GM23338 (cell line): ENCODE measurements around the gene TMEM140. TPM values are rescaled to one million over a fixed set of nuclear protein-coding genes. Genes with fewer than 3 reads are reported as not detected.

ENCODE experiments used
- ATAC-seq: fragments of 200-7000 bp; cut with Tn5 transposase; 3 replicates; pipeline ENCODE4 v1.9.1; 2020
- DNase-seq: peaks from one replicate; pipeline ENCODE4 v3.0.0-alpha.2; 2015; ENCODE audit warnings: low spot score
- H2AFZ ChIP-seq: fragments of 200-600 bp; sonication (generic); 2 replicates; pipeline ENCODE4 v1.8.0; 2016; ENCODE audit warnings: antibody characterized with exemption, mild to moderate bottlenecking, moderate library complexity
- H3F3A ChIP-seq: fragments of 200-600 bp; sonication (generic); replicated peaks from 2 replicates; pipeline ENCODE4 v1.8.0; 2017; ENCODE audit warnings: antibody characterized with exemption, mixed run types, low read depth
- H3K27ac ChIP-seq: fragments of 200-600 bp; sonication (generic); 2 replicates; pipeline ENCODE4 v1.6.1; 2016; ENCODE audit warnings: low read depth
- H3K27me3 ChIP-seq: fragments of 200-600 bp; sonication (generic); 2 replicates; pipeline ENCODE4 v1.8.0; 2016; ENCODE audit warnings: mild to moderate bottlenecking, mixed run types, moderate library complexity; ENCODE audit not compliant: insufficient read depth
- H3K36me3 ChIP-seq: fragments of 200-600 bp; sonication (generic); 2 replicates; pipeline ENCODE4 v1.8.0; 2016; ENCODE audit warnings: mild to moderate bottlenecking; ENCODE audit not compliant: insufficient read depth
- H3K4me1 ChIP-seq: fragments of 200-600 bp; sonication (generic); 2 replicates; pipeline ENCODE4 v1.8.0; 2016; ENCODE audit warnings: mild to moderate bottlenecking, moderate library complexity; ENCODE audit not compliant: insufficient read depth
- H3K4me2 ChIP-seq: fragments of 200-600 bp; sonication (generic); 2 replicates; pipeline ENCODE4 v1.7.1; 2017; ENCODE audit warnings: mixed run types
- H3K4me3 ChIP-seq: fragments of 200-600 bp; sonication (generic); 2 replicates; pipeline ENCODE4 v1.6.1; 2016; ENCODE audit warnings: mixed run types
- H3K79me2 ChIP-seq: fragments of 200-600 bp; sonication (generic); replicated peaks from 2 replicates; pipeline ENCODE4 v1.8.0; 2017; ENCODE audit warnings: mild to moderate bottlenecking; ENCODE audit not compliant: insufficient read depth
- H3K9me2 ChIP-seq: fragments of 200-600 bp; sonication (generic); 2 replicates; pipeline ENCODE4 v1.8.0; 2017; ENCODE audit not compliant: insufficient read depth
- H4K20me1 ChIP-seq: fragments of 200-600 bp; sonication (generic); replicated peaks from 2 replicates; pipeline ENCODE4 v1.8.0; 2017; ENCODE audit warnings: mild to moderate bottlenecking; ENCODE audit not compliant: insufficient read depth
- H3K27ac Mint-ChIP-seq: 2 replicates; pipeline ENCODE4 v1.8.0; 2020; ENCODE audit warnings: inconsistent platforms, mild to moderate bottlenecking, moderate library complexity, mixed read lengths
- H3K27me3 Mint-ChIP-seq: 3 replicates; pipeline ENCODE4 v1.8.0; 2022; ENCODE audit warnings: low read depth, mild to moderate bottlenecking, moderate library complexity, mixed read lengths, inconsistent platforms; ENCODE audit not compliant: insufficient read depth, poor library complexity
- H3K36me3 Mint-ChIP-seq: 3 replicates; pipeline ENCODE4 v1.8.0; 2021; ENCODE audit warnings: low read depth, mild to moderate bottlenecking, inconsistent platforms, moderate library complexity, mixed read lengths
- H3K4me1 Mint-ChIP-seq: 3 replicates; pipeline ENCODE4 v1.8.0; 2020; ENCODE audit warnings: mild to moderate bottlenecking, inconsistent platforms, mixed read lengths
- H3K4me3 Mint-ChIP-seq: 3 replicates; pipeline ENCODE4 v1.8.0; 2021; ENCODE audit warnings: moderate library complexity, mild to moderate bottlenecking, inconsistent platforms, mixed read lengths
- H3K9me3 Mint-ChIP-seq: 3 replicates; pipeline ENCODE4 v1.8.0; 2020; ENCODE audit warnings: moderate library complexity, mild to moderate bottlenecking, inconsistent platforms, mixed read lengths
- CREB1 ChIP-seq: fragments of 250-450 bp; sonication (Bioruptor Pico); IDR thresholded peaks from 2 replicates; pipeline ENCODE4 v1.5.0; 2020; ENCODE audit warnings: low read depth, mild to moderate bottlenecking, moderate library complexity
- CTCF ChIP-seq, 2 experiments: fragments of 200-600 bp in 1 of 2; sonication (generic) in 1 of 2; conservative IDR thresholded peaks; 2 replicates each; pipeline versions ENCODE4 v1.5.1 to v1.6.1; 2016 to 2017; ENCODE audit warnings: antibody characterized with exemption in 2 of 2, low read depth in 2 of 2, mild to moderate bottlenecking in 2 of 2, moderate library complexity in 1 of 2
- ETS1 ChIP-seq: IDR thresholded peaks from 2 replicates; pipeline ENCODE4 v1.6.1; 2016; ENCODE audit warnings: antibody characterized with exemption
- EZH2 ChIP-seq: fragments of 200-600 bp; sonication (generic); IDR thresholded peaks from one replicate; pipeline ENCODE4 v1.8.0; 2017; ENCODE audit warnings: antibody characterized with exemption, mild to moderate bottlenecking, low read depth; ENCODE audit not compliant: unreplicated experiment
- EZH2phosphoT487 ChIP-seq: fragments of 200-600 bp; sonication (generic); IDR thresholded peaks from one replicate; pipeline ENCODE4 v1.8.1; 2018; ENCODE audit warnings: antibody characterized with exemption; ENCODE audit not compliant: unreplicated experiment
- JUNB ChIP-seq: IDR thresholded peaks from one replicate; pipeline ENCODE4 v1.6.1; 2016; ENCODE audit warnings: antibody characterized with exemption; ENCODE audit not compliant: unreplicated experiment
- NANOG ChIP-seq: IDR thresholded peaks from 2 replicates; pipeline ENCODE4 v1.6.1; 2016; ENCODE audit warnings: antibody characterized with exemption, borderline replicate concordance
- POLR2AphosphoS5 ChIP-seq: IDR thresholded peaks from 2 replicates; pipeline ENCODE4 v1.6.1; 2016; ENCODE audit warnings: antibody characterized with exemption, low read depth
- REST ChIP-seq: IDR thresholded peaks from one replicate; pipeline ENCODE4 v1.6.1; 2018; ENCODE audit warnings: antibody characterized with exemption; ENCODE audit not compliant: unreplicated experiment
- STAT1 ChIP-seq: IDR thresholded peaks from one replicate; pipeline ENCODE4 v1.6.1; 2016; ENCODE audit warnings: antibody characterized with exemption; ENCODE audit not compliant: unreplicated experiment
- ZNF114 ChIP-seq: fragments of 250-450 bp; sonication (Bioruptor Pico); IDR thresholded peaks from 2 replicates; pipeline ENCODE4 v1.5.0; 2020; ENCODE audit warnings: mild to moderate bottlenecking, moderate library complexity
- ZNF331 ChIP-seq: fragments of 250-450 bp; sonication (Bioruptor Pico); IDR thresholded peaks from 2 replicates; pipeline ENCODE4 v1.5.0; 2020; ENCODE audit warnings: low read depth, mild to moderate bottlenecking, moderate library complexity
- ZNF462 ChIP-seq: fragments of 250-450 bp; sonication (Bioruptor Pico); IDR thresholded peaks from 2 replicates; pipeline ENCODE4 v1.5.0; 2020; ENCODE audit warnings: mild to moderate bottlenecking, moderate library complexity
- polyA plus RNA-seq: library from polyadenylated mRNA; unstranded; fragments of >200 nt; fragmentation: Nextera tagmentation; extraction: Ambion mirVana; gene quantifications from 2 replicates; pipeline ENCODE4 v1.2.1, GENCODE V29; 2016
- total RNA-seq: library from RNA; depleted of rRNA; stranded (reverse); fragments of >200 nt; shearing (Covaris generic); gene quantifications from 2 replicates; pipeline ENCODE4 v1.2.3, GENCODE V29; 2014

Gene TMEM140
- total and polyA plus RNA-seq, 2 experiments from 2014 or later: 2.7 TPM; not detected in 1

- Mint-ChIP-seq H3K27me3 (peaks cover 3% of the 10 kb centered on the region), H3K27ac (peak overlapping the region; percentile 73), H3K9me3 (peaks cover 24% of the 10 kb centered on the region), H3K4me1 (peaks cover 28% of the 10 kb centered on the region), H3K36me3 (peaks cover 31% of the 10 kb centered on the region), H3K4me3 (no peak overlapping the region)
- no peaks in the 10 kb centered on the region for H3K79me2 ChIP-seq
- no peak overlapping the region for H3K4me2 ChIP-seq
- H4K20me1 ChIP-seq: no peaks in the 10 kb centered on the region
- H2AFZ ChIP-seq: no peak overlapping the region
- peaks cover 15% of the 10 kb centered on the region; the same call in 1 of the 2 replicates for H3K4me1 ChIP-seq
- no peaks in the 10 kb centered on the region for H3K27me3 ChIP-seq
- H3K36me3 ChIP-seq: peaks cover 17% of the 10 kb centered on the region
- peak; percentile 63 for ATAC-seq
- H3K27ac ChIP-seq: peak overlapping the region; percentile 19; the same call in 1 of the 2 replicates
- TF ChIP-seq EZH2: no peak
- TF ChIP-seq JUNB: no peak
- no peak for TF ChIP-seq EZH2phosphoT487
- TF ChIP-seq NANOG: no peak
- TF ChIP-seq ZNF331 (CRISPR knock-in tag): no peak
- TF ChIP-seq REST: no peak
- TF ChIP-seq STAT1: no peak
- no peak for TF ChIP-seq ETS1
- TF ChIP-seq ZNF114: no peak
- TF ChIP-seq ZNF462 (CRISPR knock-in tag): no peak
- TF ChIP-seq CREB1 (CRISPR knock-in tag): no peak
- TF ChIP-seq POLR2AphosphoS5: no peak
- no peak for TF ChIP-seq CTCF (conservative IDR thresholded peaks at IDR 0.05; ENCODE audit: low read depth in 2 of 2)
- H3K9me2 ChIP-seq: no peaks in the 10 kb centered on the region
- peak; percentile 17 for DNase-seq
- peaks cover under 1% of the 10 kb centered on the region; the same call in 1 of the 2 replicates for H3F3A ChIP-seq
- no peak overlapping the region for H3K4me3 ChIP-seq
Measured at GRCh38 chr7:135177028-135177696, 29.3 kb downstream of the TMEM140 start.
